GM18909 (cell line): ENCODE data around the gene MBTPS1.
A peak's percentile ranks its signal among the peaks of the same experiment; 100 is the strongest.

ENCODE experiments used
- ATAC-seq: cut with Tn5 transposase; IDR thresholded peaks from one replicate; pipeline ENCODE4 v1.9.1; 2021; ENCODE audit warnings: mild to moderate bottlenecking; ENCODE audit not compliant: unreplicated experiment, poor library complexity

The MBTPS1 gene

GRCh38 chr16:84016477-84016876 lies 100.3 kb downstream of the MBTPS1 start:
- no peak for ATAC-seq

- no peak for ATAC-seq
Measured at GRCh38 chr16:84015399-84015798, 101.3 kb downstream of the MBTPS1 start.

- ATAC-seq: no peak
Measured at GRCh38 chr16:84014570-84015327, 102.0 kb downstream of the MBTPS1 start.

GRCh38 chr16:84013787-84014569 lies 102.8 kb downstream of the MBTPS1 start:
- ATAC-seq: peak; percentile 76

- no peak for ATAC-seq
Measured at GRCh38 chr16:84009282-84009681, 107.5 kb downstream of the MBTPS1 start.

- no peak for ATAC-seq
Measured at GRCh38 chr16:84007965-84008364, 108.8 kb downstream of the MBTPS1 start.

- no peak for ATAC-seq
Measured at GRCh38 chr16:84007520-84007919, 109.2 kb downstream of the MBTPS1 start.

GRCh38 chr16:84005391-84005790 lies 111.4 kb downstream of the MBTPS1 start:
- ATAC-seq: no peak

GRCh38 chr16:84004442-84004841 lies 112.3 kb downstream of the MBTPS1 start:
- no peak for ATAC-seq
